Measurements from ENCODE around the gene SPATC1L.

Gene SPATC1L

GRCh38 chr21:46215436-46216131 is 31.3 kb upstream of the SPATC1L start:
- DNase-seq (ENCODE audit: low spot score): no peak

GRCh38 chr21:46214478-46215340 is 30.4 kb upstream of the SPATC1L start:
- no peak for DNase-seq (ENCODE audit: low spot score)

GRCh38 chr21:46213620-46214286 is 29.5 kb upstream of the SPATC1L start:
- no peak for DNase-seq (ENCODE audit: low spot score)

- no peak for DNase-seq (ENCODE audit: low spot score)
These were observed 28.6 kb upstream of the SPATC1L start for GRCh38 chr21:46212721-46213484.

- no peak for DNase-seq (ENCODE audit: low spot score)
These were observed 27.8 kb upstream of the SPATC1L start for GRCh38 chr21:46211786-46212720.

GRCh38 chr21:46211376-46211775 is 27.1 kb upstream of the SPATC1L start:
- DNase-seq (ENCODE audit: low spot score): no peak

- no peak for DNase-seq (ENCODE audit: low spot score)
These were observed 26.3 kb upstream of the SPATC1L start for GRCh38 chr21:46210378-46211136.

- DNase-seq (ENCODE audit: low spot score): peak; percentile 40
These were observed 24.8 kb upstream of the SPATC1L start for GRCh38 chr21:46208761-46209721.

- DNase-seq (ENCODE audit: low spot score): no peak
These were observed 23.8 kb upstream of the SPATC1L start for GRCh38 chr21:46207920-46208591.

GRCh38 chr21:46207006-46207919 is 23.0 kb upstream of the SPATC1L start:
- DNase-seq (ENCODE audit: low spot score): no peak

GRCh38 chr21:46206163-46207005 is 22.1 kb upstream of the SPATC1L start:
- DNase-seq (ENCODE audit: low spot score): no peak

GRCh38 chr21:46205766-46206162 is 21.5 kb upstream of the SPATC1L start:
- no peak for DNase-seq (ENCODE audit: low spot score)

GRCh38 chr21:46205166-46205565 is 20.9 kb upstream of the SPATC1L start:
- no peak for DNase-seq (ENCODE audit: low spot score)

- no peak for DNase-seq (ENCODE audit: low spot score)
These were observed 18.9 kb upstream of the SPATC1L start for GRCh38 chr21:46203203-46203600.

- DNase-seq (ENCODE audit: low spot score): no peak
These were observed 18.4 kb upstream of the SPATC1L start for GRCh38 chr21:46202592-46203202.
